ENCODE results near the gene MAN1A1. TPM values are rescaled to one million over a fixed set of nuclear protein-coding genes. Genes with fewer than 3 reads are reported as not detected.
A peak's percentile ranks its signal among the peaks of the same experiment; 100 is the strongest.

MAN1A1 gene
- total RNA-seq, 4 donors from 2014 or later, result 6.3 to 92.3 (median 22.4) TPM

DNA sequence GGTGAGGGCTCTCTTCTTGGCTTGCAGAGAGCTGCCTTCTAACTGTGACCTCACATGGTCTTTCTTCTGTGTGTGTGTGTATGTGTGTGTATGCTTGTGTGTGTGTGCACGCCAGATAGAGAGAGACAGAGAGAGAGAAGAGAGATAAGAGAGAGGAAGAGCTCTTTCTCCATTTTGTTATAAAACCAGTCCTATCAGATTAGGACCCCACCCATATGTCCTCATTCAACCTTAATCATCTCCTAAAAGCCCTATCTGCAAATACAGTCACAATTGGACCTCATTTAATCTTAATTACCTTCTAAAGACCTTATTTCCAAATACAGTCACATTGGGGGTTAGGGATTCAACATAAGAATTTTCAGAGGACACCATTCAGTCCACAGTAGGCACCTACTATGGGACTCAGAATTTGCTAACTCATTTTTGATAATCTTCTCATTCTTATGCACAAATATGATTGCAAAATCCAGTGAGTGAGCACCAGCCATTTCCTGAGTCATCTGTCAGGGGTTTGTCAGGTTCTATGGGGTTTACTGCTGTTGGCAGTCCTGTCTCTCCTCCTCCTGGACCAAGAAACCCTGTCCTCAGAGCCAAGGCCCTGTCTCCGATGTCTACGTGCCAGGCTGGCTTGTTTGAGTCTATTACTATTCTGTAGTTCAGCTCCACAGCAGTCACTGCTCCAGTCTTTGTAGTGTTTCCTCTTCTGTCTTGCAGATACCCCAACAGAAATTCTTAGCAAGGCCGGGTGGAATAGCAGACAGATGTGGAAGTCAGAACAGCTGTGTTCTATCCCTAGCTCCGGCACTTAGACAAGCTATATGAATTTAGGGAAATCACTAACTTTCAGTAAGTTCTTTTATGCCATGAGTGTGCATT, 212.1 kb downstream of the MAN1A1 start:
- H3K36me3 ChIP-seq, result no peaks in the 10 kb centered on the region
- no peak for DNase-seq
- no peak overlapping the region for H3K4me3 ChIP-seq
- no peak for TF ChIP-seq POLR2A (IDR thresholded peaks at IDR 0.05)
- TF ChIP-seq, protein P1, sequence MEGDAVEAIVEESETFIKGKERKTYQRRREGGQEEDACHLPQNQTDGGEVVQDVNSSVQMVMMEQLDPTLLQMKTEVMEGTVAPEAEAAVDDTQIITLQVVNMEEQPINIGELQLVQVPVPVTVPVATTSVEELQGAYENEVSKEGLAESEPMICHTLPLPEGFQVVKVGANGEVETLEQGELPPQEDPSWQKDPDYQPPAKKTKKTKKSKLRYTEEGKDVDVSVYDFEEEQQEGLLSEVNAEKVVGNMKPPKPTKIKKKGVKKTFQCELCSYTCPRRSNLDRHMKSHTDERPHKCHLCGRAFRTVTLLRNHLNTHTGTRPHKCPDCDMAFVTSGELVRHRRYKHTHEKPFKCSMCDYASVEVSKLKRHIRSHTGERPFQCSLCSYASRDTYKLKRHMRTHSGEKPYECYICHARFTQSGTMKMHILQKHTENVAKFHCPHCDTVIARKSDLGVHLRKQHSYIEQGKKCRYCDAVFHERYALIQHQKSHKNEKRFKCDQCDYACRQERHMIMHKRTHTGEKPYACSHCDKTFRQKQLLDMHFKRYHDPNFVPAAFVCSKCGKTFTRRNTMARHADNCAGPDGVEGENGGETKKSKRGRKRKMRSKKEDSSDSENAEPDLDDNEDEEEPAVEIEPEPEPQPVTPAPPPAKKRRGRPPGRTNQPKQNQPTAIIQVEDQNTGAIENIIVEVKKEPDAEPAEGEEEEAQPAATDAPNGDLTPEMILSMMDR (IDR thresholded peaks at IDR 0.05), result no peak
- no peaks in the 10 kb centered on the region for H3K9me3 ChIP-seq
- WGBS, 2 donors, result 30 to 41% methylated on average over 4 to 5 of the region's 5 CpGs
- intact Hi-C loops (cut with DNase I), result no loop called here
- peak overlapping the region in 2 of 4 donors; percentile 1 to 14 for H3K27ac ChIP-seq
- peaks cover 7 to 18% (median 10%) of the 10 kb centered on the region in 3 donors for H3K4me1 ChIP-seq
- H3K27me3 ChIP-seq, result no peaks in the 10 kb centered on the region

DNA sequence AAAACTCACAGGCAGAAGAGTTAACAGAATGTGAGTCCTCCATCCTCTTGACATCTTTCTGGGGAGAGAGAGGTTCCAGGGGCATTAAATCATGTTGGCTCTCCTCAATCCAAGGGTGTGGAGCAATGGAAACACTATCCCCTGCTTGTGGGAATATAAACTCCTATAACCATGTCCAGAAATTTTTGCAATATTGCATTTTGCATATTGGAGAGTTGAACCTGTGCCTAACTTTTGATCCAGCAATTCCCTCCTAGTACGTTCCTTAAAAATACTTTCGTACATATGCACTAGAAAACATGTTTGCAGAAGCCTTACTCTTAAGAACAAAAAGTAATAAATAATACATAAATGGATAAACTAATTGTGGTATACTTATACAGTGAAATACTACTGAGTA, 214.8 kb downstream of the MAN1A1 start:
- no peaks in the 10 kb centered on the region for H3K27me3 ChIP-seq
- no peaks in the 10 kb centered on the region for H3K9me3 ChIP-seq
- no peak overlapping the region for H3K4me3 ChIP-seq
- DNase-seq, result no peak
- intact Hi-C loops (cut with DNase I), result no loop called here
- WGBS, 2 donors, result 86 to 93% methylated on average over 2 of the region's 2 CpGs
- H3K27ac ChIP-seq, result no peak overlapping the region
- peaks cover 7 to 23% (median 13%) of the 10 kb centered on the region in 3 donors for H3K4me1 ChIP-seq
- no peaks in the 10 kb centered on the region for H3K36me3 ChIP-seq
- TF ChIP-seq, protein P1 (IDR thresholded peaks at IDR 0.05), result no peak
- TF ChIP-seq POLR2A (IDR thresholded peaks at IDR 0.05), result no peak

DNA sequence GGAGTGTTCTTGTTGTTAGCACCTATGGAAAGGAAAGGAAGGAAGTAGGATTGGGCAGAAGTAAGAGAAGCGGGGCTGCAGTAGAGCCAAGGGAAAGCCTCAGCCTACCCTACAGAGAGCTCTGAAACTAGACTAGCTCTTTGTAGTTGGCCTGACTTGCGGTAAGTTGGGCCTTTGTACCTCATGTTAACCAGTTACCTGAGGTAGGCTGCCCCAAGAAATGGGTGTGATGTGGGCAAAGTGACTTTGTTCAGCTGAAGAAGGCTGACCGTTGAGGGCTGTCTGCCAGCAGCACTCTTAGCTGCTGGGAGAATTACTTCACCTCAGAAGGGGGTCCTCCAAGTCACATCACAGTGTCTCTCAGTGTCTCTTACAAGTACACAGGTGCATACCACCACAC, 216.2 kb downstream of the MAN1A1 start:
- TF ChIP-seq, protein P1 (IDR thresholded peaks at IDR 0.05), result no peak
- TF ChIP-seq POLR2A (IDR thresholded peaks at IDR 0.05), result no peak
- H3K9me3 ChIP-seq, result no peaks in the 10 kb centered on the region
- intact Hi-C loops (cut with DNase I), result no loop called here
- peaks cover 7 to 32% (median 19%) of the 10 kb centered on the region in 3 donors for H3K4me1 ChIP-seq
- DNase-seq, result no peak
- H3K27me3 ChIP-seq, result no peaks in the 10 kb centered on the region
- H3K27ac ChIP-seq, result no peak overlapping the region
- no peak overlapping the region for H3K4me3 ChIP-seq
- no peaks in the 10 kb centered on the region for H3K36me3 ChIP-seq
- 90% methylated on average over 3 of the region's 3 CpGs for WGBS, 2 donors

DNA sequence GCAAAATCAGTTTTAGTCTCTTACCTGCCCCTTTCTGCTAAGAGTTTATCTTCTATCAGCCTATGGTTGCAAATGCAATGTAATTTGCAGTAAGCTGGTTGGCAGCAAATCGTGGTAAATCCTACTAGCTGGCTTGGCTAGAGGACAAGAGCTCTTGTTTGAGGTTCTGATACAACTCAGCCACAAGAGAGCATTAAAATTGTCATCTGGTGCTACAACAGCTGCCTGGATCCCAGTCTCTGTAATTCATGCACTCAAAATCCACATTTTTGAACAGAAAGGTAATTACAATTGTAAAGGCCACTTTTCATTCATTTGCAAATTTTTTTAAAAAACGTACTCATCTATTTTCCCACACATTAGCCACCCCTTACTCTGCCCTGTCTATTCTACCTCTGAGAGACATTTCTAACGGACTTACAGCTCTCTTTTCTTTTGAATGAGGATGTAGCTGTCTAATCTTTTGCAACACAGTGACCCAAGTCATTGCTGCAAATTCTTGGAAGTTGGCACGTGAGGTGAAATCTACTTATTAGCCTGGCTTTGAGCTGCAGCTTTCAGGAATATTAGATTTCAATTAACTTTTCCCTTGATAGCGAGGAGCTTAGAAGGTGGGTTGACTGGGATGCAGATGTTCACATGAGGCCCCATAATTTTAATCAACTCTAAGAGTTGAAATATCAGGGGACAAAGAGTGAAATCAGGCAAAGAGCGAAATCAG, 217.1 kb downstream of the MAN1A1 start:
- H3K4me3 ChIP-seq, result no peak overlapping the region
- no peaks in the 10 kb centered on the region for H3K9me3 ChIP-seq
- 69 to 77% methylated on average over 6 of the region's 6 CpGs for WGBS, 2 donors
- intact Hi-C loops (cut with DNase I), result no loop called here
- no peak for DNase-seq
- TF ChIP-seq POLR2A (IDR thresholded peaks at IDR 0.05), result no peak
- TF ChIP-seq, protein P1 (IDR thresholded peaks at IDR 0.05), result no peak
- no peaks in the 10 kb centered on the region for H3K27me3 ChIP-seq
- H3K27ac ChIP-seq, result no peak overlapping the region
- no peaks in the 10 kb centered on the region for H3K36me3 ChIP-seq
- H3K4me1 ChIP-seq, result peaks cover 5 to 23% (median 13%) of the 10 kb centered on the region in 3 donors

DNA sequence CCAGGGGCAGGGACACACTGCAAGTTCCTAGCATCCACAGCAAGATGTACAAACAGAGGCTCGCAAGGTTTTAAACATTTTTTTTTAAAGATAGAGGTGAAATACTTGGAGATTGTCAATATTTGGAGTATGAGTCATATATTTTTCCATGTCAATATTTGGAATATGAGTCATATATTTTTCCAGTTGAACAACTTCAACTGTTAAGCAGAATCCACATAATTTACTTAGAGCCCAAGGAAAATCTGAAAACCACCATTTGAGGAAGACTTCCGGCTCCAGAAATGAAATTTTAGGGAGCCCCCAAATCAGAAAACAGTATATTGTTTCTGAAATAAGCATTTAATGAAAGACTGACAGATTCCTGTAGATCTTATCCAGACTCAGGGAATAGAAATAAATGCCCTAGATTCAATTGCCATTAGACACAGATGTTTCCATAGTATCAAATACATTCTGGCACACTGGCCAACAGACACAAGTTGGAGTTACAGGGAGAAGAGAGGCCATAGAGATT, 219.5 kb downstream of the MAN1A1 start:
- Histone ChIP-seq H3K4me1 (peaks cover 0 to 14% (median 9%) of the 10 kb centered on the region in 3 donors), H3K36me3 (no peaks in the 10 kb centered on the region), H3K4me3 (no peak overlapping the region), H3K27me3 (no peaks in the 10 kb centered on the region), H3K9me3 (no peaks in the 10 kb centered on the region), H3K27ac (no peak overlapping the region)
- TF ChIP-seq, protein P1 (IDR thresholded peaks at IDR 0.05), result no peak
- no peak for TF ChIP-seq POLR2A (IDR thresholded peaks at IDR 0.05)
- intact Hi-C loops (cut with DNase I), result no loop called here
- DNase-seq, result no peak
- 25 to 28% methylated on average over 2 of the region's 2 CpGs for WGBS, 2 donors

Data from esophagus squamous epithelium (tissue), 5 donors.